GM12878 (cell line): ENCODE data around the gene CALD1. TPM values are rescaled to one million over a fixed set of nuclear protein-coding genes. Genes with fewer than 3 reads are reported as not detected.

Experiments used
- ATF7 ChIP-seq: fragments of 450-650 bp; IDR thresholded peaks from 2 replicates; pipeline ENCODE4 v1.6.1; 2016; ENCODE audit warnings: low read depth, mild to moderate bottlenecking
- BHLHE40 ChIP-seq, 2 experiments: fragments of 450-650 bp in 1 of 2; IDR thresholded peaks; 2 replicates each; pipeline ENCODE4 v1.6.1; 2011 to 2017; ENCODE audit warnings: low read depth in 2 of 2, borderline replicate concordance in 1 of 2, improper control_type of control experiment in 1 of 2, low read length in 1 of 2, mild to moderate bottlenecking in 1 of 2
- BRCA1 ChIP-seq: IDR thresholded peaks from 2 replicates; pipeline ENCODE4 v1.6.1; 2011; ENCODE audit warnings: low read depth, low read length, improper control_type of control experiment
- DPF2 ChIP-seq: fragments of 450-650 bp; IDR thresholded peaks from 2 replicates; pipeline ENCODE4 v1.6.1; 2017; ENCODE audit warnings: mild to moderate bottlenecking
- JUNB ChIP-seq: IDR thresholded peaks from 2 replicates; pipeline ENCODE4 v1.6.1; 2016; ENCODE audit warnings: antibody characterized with exemption, mild to moderate bottlenecking
- NFXL1 ChIP-seq: fragments of 450-650 bp; IDR thresholded peaks from 2 replicates; pipeline ENCODE4 v1.6.1; 2017; ENCODE audit warnings: antibody characterized with exemption, mild to moderate bottlenecking, borderline replicate concordance
- NR2F1 ChIP-seq: fragments of 450-650 bp; conservative IDR thresholded peaks from 2 replicates; pipeline ENCODE4 v1.6.1; 2017; ENCODE audit warnings: mild to moderate bottlenecking
- POLR2A ChIP-seq: IDR thresholded peaks from 2 replicates; pipeline ENCODE4 v1.6.1; 2011; ENCODE audit warnings: low read depth, mild to moderate bottlenecking, low read length
- RBBP5 ChIP-seq: fragments of 200-600 bp; sonication (generic); conservative IDR thresholded peaks from 2 replicates; pipeline ENCODE4 v1.6.1; 2016
- SIX5 ChIP-seq: IDR thresholded peaks from 2 replicates; pipeline ENCODE4 v1.6.1; 2011; ENCODE audit warnings: mild to moderate bottlenecking, low read depth, low read length, moderate library complexity; ENCODE audit not compliant: severe bottlenecking
- SMC3 ChIP-seq: IDR thresholded peaks from 2 replicates; pipeline ENCODE4 v1.6.1; 2011; ENCODE audit warnings: low read length, improper control_type of control experiment, borderline replicate concordance
- STAT3 ChIP-seq: IDR thresholded peaks from 2 replicates; pipeline ENCODE4 v1.6.1; 2011; ENCODE audit warnings: low read depth, low read length, improper control_type of control experiment
- TARDBP ChIP-seq: IDR thresholded peaks from 2 replicates; pipeline ENCODE4 v1.6.1; 2016; ENCODE audit warnings: borderline replicate concordance
- YY1 ChIP-seq: IDR thresholded peaks from 2 replicates; pipeline ENCODE4 v1.6.1; 2011; ENCODE audit warnings: low read depth, mild to moderate bottlenecking, low read length
- ZNF207 ChIP-seq: fragments of 450-650 bp; IDR thresholded peaks from 2 replicates; pipeline ENCODE4 v1.6.1; 2014; ENCODE audit warnings: antibody characterized with exemption, mild to moderate bottlenecking, borderline replicate concordance
- polyA plus RNA-seq, 11 experiments: library from polyadenylated mRNA; depleted of rRNA in 4 of 11; unstranded in 6 of 11; stranded (reverse) in 5 of 11; fragments of >200 nt; fragmentation: Nextera tagmentation in 4 of 11; fragmentation: Illumina TruSeq in 1 of 11; extraction: Ambion mirVana in 4 of 11; extraction: Trizol in 1 of 11; gene quantifications; 1 replicate in 1 of 11; 2 replicates in 10 of 11; pipeline versions ENCODE4 v1.2.1 to v1.2.3, GENCODE V29; 2011 to 2016; ENCODE audit warnings: inconsistent platforms in 2 of 11, missing spikeins in 2 of 11, low read depth in 1 of 11
- total RNA-seq, 4 experiments: library from RNA; depleted of rRNA in 3 of 4; stranded (reverse); fragments of >200 nt in 3 of 4; fragmentation: Illumina TruSeq in 1 of 4; extraction: Trizol in 1 of 4; gene quantifications; 2 replicates each; pipeline versions ENCODE4 v1.2.1 to v1.2.3, GENCODE V29; 2013 to 2021
- TF ChIP-seq, protein P1 (sequence below): fragments of 450-650 bp; IDR thresholded peaks from 2 replicates; pipeline ENCODE4 v1.6.1; 2016; ENCODE audit warnings: mild to moderate bottlenecking, moderate library complexity, borderline replicate concordance
- TF ChIP-seq, protein P2 (sequence below): fragments of 450-650 bp; formaldehyde crosslinking; IDR thresholded peaks from 2 replicates; pipeline ENCODE4 v1.5.0; 2022; ENCODE audit warnings: mild to moderate bottlenecking, missing genetic modification characterization
- TF ChIP-seq, protein P3 (sequence below): IDR thresholded peaks from 2 replicates; pipeline ENCODE4 v1.6.1; 2011; ENCODE audit warnings: low read depth, low read length, improper control_type of control experiment, borderline replicate concordance

The CALD1 gene
- total and polyA plus RNA-seq, 10 of the 15 experiments (the other 5 are each of a cell fraction or from before 2014, with no cell fraction given), result 0.03 to 1.3 (median 0.22) TPM

DNA sequence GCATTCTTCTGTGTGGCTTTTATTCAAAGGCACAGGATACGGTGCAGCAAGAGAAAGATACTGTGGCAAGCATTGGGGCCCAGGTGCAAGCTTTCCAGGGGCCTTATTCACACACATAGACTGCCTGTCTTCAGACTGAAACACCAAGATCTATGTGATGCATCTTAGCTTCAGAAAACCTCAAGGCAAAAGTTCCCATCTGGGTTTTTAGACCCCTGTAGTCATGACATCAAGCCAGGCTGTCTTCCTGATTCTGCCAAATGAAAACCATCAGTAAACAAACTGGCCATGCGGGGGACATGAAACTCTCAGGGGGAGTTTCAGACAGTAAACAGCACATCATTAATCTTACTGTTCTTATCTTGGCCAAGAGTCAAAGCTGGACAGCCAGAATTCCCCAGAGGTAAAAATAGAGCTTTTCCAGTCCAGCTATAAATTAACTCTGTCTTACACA, 216.7 kb downstream of the CALD1 start (continued):
- TF ChIP-seq, protein P1, sequence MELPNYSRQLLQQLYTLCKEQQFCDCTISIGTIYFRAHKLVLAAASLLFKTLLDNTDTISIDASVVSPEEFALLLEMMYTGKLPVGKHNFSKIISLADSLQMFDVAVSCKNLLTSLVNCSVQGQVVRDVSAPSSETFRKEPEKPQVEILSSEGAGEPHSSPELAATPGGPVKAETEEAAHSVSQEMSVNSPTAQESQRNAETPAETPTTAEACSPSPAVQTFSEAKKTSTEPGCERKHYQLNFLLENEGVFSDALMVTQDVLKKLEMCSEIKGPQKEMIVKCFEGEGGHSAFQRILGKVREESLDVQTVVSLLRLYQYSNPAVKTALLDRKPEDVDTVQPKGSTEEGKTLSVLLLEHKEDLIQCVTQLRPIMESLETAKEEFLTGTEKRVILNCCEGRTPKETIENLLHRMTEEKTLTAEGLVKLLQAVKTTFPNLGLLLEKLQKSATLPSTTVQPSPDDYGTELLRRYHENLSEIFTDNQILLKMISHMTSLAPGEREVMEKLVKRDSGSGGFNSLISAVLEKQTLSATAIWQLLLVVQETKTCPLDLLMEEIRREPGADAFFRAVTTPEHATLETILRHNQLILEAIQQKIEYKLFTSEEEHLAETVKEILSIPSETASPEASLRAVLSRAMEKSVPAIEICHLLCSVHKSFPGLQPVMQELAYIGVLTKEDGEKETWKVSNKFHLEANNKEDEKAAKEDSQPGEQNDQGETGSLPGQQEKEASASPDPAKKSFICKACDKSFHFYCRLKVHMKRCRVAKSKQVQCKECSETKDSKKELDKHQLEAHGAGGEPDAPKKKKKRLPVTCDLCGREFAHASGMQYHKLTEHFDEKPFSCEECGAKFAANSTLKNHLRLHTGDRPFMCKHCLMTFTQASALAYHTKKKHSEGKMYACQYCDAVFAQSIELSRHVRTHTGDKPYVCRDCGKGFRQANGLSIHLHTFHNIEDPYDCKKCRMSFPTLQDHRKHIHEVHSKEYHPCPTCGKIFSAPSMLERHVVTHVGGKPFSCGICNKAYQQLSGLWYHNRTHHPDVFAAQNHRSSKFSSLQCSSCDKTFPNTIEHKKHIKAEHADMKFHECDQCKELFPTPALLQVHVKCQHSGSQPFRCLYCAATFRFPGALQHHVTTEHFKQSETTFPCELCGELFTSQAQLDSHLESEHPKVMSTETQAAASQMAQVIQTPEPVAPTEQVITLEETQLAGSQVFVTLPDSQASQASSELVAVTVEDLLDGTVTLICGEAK, result no peak
- no peak for TF ChIP-seq ZNF207
- peak; percentile 34 to 58; a peak in 2 of 4 replicates for TF ChIP-seq BHLHE40 (IDR thresholded peaks at IDR 0.05; ENCODE audit: borderline replicate concordance in 1 of 2, low read depth in 2 of 2, low read length in 1 of 2)
- 0 out of 2 replicates have a peak, but pooled peaks have one; percentile 20 for TF ChIP-seq NR2F1
- TF ChIP-seq POLR2A, result peak; percentile 52; the same call in 1 of the 2 replicates
- TF ChIP-seq ATF7, result peak; percentile 86
- TF ChIP-seq JUNB, result peak; percentile 57
- TF ChIP-seq, protein P2, sequence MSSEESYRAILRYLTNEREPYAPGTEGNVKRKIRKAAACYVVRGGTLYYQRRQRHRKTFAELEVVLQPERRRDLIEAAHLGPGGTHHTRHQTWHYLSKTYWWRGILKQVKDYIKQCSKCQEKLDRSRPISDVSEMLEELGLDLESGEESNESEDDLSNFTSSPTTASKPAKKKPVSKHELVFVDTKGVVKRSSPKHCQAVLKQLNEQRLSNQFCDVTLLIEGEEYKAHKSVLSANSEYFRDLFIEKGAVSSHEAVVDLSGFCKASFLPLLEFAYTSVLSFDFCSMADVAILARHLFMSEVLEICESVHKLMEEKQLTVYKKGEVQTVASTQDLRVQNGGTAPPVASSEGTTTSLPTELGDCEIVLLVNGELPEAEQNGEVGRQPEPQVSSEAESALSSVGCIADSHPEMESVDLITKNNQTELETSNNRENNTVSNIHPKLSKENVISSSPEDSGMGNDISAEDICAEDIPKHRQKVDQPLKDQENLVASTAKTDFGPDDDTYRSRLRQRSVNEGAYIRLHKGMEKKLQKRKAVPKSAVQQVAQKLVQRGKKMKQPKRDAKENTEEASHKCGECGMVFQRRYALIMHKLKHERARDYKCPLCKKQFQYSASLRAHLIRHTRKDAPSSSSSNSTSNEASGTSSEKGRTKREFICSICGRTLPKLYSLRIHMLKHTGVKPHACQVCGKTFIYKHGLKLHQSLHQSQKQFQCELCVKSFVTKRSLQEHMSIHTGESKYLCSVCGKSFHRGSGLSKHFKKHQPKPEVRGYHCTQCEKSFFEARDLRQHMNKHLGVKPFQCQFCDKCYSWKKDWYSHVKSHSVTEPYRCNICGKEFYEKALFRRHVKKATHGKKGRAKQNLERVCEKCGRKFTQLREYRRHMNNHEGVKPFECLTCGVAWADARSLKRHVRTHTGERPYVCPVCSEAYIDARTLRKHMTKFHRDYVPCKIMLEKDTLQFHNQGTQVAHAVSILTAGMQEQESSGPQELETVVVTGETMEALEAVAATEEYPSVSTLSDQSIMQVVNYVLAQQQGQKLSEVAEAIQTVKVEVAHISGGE (CRISPR knock-in tag), result no peak
- TF ChIP-seq RBBP5, result no peak
- no peak; the same call in 1 of the 2 replicates for TF ChIP-seq STAT3
- no peak for TF ChIP-seq NFXL1
- TF ChIP-seq TARDBP, result no peak
- no peak for TF ChIP-seq BRCA1
- TF ChIP-seq, protein P3, sequence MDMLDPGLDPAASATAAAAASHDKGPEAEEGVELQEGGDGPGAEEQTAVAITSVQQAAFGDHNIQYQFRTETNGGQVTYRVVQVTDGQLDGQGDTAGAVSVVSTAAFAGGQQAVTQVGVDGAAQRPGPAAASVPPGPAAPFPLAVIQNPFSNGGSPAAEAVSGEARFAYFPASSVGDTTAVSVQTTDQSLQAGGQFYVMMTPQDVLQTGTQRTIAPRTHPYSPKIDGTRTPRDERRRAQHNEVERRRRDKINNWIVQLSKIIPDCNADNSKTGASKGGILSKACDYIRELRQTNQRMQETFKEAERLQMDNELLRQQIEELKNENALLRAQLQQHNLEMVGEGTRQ, result no peak
- TF ChIP-seq SMC3, result no peak; the same call in 1 of the 2 replicates
- 0 out of 2 replicates have a peak, but pooled peaks have one; percentile 15 for TF ChIP-seq DPF2
- TF ChIP-seq YY1, result 0 out of 2 replicates have a peak, but pooled peaks have one; percentile 28
- no peak for TF ChIP-seq SIX5
